GM19351 (cell line): ENCODE data around the gene TOR3A.

Source experiments
- ATAC-seq: cut with Tn5 transposase; IDR thresholded peaks from one replicate; pipeline ENCODE4 v1.9.1; 2021; ENCODE audit warnings: mild to moderate bottlenecking, moderate library complexity; ENCODE audit not compliant: unreplicated experiment

TOR3A gene

GRCh38 chr1:179061360-179062282, 20.2 kb upstream of the TOR3A start:
- ATAC-seq, result no peak

DNA sequence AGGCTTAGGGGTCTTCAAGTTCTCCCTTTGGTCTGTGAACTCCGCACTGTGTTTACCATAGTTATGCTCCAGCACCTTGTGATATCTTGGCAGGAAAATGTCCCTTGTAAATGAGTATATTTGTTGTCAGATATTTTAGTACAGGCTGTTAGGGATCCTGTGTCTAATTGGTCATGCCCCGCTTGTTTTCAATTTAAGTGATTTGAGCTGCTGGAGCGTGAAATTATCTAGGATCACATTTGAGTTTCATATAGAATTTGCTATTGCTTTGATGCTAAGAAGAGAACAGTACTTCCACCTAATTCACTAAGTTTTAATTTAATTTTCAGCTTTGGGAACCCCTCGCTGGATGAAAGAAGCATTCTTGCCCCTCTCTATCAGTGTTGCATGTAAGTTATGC, 15.4 kb upstream of the TOR3A start:
- no peak for ATAC-seq

- no peak for ATAC-seq
Observed at GRCh38 chr1:179077396-179077795, 4.5 kb upstream of the TOR3A start.

DNA sequence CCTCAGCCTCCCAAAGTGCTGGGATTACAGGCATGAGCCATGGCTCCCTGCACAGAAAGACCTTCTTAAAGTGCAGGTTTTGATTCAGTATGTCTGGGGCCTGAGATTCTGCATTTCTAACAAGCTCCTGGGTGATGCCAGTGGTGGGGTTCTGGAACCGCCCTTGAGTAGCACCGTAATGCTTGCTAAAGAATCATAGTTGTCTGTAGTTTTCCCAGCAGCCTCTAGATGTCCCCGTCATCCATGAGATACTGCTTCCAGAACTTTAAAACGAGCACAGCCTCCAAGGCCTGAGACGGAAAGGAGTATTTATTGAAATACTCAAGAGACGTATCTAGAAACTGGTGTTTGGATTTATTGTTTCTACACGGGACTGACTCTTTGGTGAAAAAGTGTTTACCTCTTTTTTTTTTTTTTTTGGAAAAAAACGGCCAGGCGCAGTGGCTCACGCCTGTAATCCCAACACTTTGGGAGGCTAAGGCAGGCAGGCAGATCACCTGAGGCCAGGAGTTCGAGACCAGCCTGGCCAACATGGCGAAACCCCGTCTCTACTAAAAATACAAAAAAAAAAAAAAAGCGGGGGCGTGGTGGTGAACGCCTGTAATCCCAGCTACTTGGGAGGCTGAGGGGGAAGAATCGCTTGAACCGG, 2.6 kb upstream of the TOR3A start:
- ATAC-seq, result peak; percentile 18

GRCh38 chr1:179080866-179081686, 794 bp upstream of the TOR3A start:
- ATAC-seq, result peak; percentile 11

- ATAC-seq, result peak; percentile 15
Observed at GRCh38 chr1:179082333-179082998, 596 bp downstream of the TOR3A start.

DNA sequence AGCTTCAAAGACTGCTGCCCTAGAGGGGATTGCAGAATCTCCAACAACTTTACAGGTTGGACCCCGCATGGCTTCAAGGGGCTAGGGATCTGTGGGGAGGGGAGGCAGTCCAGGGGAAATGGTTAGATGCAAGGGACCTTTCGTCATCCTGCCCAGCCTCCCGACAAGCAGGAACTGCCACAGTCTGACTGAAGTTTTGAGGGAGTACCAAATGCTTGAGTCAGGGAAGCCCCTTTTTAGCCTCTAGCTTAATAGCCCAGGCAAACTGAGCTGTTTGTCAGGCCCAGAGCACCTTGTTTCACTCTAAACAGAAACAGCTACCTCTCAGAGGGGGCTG, 1.1 kb downstream of the TOR3A start:
- ATAC-seq, result no peak

DNA sequence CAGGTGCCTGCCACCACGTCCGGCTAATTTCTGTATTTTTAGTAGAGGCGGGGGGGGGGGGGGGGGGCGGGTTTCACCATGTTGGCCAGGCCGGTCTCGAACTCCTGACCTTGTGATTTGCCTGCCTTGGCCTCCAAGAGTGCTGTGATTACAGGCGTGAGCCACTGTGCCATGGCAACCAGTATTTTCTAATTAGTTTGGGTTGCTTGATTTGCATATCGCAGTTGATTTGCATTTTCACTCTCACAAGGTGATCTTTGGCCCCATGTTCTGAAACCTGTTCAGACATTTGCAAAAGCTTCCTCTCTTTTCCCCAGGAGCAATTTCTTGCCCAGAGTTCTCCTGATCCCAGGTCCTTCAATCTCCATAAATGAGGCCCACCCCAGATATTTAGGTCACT, 1.7 kb downstream of the TOR3A start:
- peak; percentile 14 for ATAC-seq

- ATAC-seq, result no peak
Observed at GRCh38 chr1:179087665-179088064, 5.8 kb downstream of the TOR3A start.

DNA sequence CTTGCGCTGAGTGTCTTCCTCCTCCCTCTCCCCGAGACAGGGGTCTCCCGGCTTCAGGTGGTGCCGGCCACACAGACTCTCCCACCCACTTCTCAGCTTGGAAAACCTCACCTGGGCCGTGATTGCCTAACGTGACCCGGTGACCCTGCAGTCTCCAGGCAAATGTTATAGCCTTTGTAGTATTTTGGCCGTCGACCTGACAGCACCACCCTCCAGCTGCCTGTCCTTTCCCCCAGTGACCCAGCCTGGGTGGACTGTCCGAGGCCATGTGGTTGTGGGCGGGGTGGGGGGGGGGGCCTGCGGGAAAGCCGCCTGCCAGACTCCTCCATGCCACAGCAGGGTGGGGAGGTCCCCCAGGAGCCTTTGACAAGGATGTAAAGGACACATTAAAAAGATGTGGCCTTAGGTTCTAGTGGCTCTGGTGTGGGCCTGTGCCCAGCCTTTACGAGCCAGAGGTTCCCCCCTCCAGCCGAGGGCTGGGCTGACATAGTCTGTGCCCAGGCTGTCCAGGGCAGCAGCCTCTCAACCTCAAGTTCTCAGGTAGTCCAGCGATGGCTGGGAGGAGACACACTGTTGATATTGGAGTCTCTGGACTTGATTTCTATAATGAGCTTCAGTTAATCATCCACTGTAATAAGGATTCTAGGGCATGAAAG, 8.1 kb downstream of the TOR3A start:
- no peak for ATAC-seq

DNA sequence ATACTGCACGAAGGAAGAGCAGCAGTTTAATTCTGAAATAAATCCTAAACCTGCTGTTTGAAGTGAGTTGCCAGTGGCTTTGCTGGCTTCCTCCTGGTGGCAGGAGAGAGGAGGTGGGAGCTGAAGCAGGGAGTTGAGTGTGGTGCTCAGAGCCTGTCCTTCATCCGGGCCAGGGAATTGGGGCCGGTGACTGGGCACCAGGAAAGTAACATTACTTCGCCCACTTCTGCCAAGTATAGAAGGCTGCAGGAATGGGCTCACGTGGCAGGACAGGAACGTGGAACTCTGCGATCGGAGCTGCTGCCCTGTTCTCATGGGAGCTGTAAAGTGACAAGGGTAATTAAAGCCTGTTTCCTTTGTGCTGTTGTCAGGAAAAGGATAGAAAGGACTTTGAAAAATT, 8.7 kb downstream of the TOR3A start:
- ATAC-seq, result no peak

- ATAC-seq, result no peak
Observed at GRCh38 chr1:179090923-179091322, 9.1 kb downstream of the TOR3A start.

GRCh38 chr1:179091691-179092165, 9.9 kb downstream of the TOR3A start:
- no peak for ATAC-seq

GRCh38 chr1:179092896-179093461, 11.1 kb downstream of the TOR3A start:
- ATAC-seq, result no peak

- no peak for ATAC-seq
Observed at GRCh38 chr1:179094818-179095217, 12.9 kb downstream of the TOR3A start.

GRCh38 chr1:179095377-179095776, 13.5 kb downstream of the TOR3A start:
- no peak for ATAC-seq

- ATAC-seq, result no peak
Observed at GRCh38 chr1:179095924-179096323, 14.1 kb downstream of the TOR3A start.

GRCh38 chr1:179099891-179100290, 18.0 kb downstream of the TOR3A start:
- no peak for ATAC-seq

DNA sequence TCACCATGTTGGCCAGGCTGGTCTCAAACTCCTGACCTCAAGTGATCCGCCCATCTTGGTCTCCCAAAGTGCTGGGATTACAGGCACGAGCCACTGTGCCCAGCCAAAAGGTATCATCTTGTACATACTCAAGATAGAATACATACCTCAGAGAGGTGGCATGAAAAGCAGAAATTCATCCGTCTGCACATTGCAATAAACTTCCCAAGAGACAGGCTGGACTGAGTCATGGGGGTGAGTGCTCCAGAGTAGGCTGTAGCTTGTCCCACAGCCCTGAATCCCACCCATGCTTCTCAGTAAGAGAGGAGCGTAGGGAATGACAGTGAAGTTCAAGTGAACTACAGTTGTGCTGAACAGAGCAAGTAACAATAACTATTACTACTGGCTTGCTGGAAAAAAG, 19.7 kb downstream of the TOR3A start:
- ATAC-seq, result no peak

DNA sequence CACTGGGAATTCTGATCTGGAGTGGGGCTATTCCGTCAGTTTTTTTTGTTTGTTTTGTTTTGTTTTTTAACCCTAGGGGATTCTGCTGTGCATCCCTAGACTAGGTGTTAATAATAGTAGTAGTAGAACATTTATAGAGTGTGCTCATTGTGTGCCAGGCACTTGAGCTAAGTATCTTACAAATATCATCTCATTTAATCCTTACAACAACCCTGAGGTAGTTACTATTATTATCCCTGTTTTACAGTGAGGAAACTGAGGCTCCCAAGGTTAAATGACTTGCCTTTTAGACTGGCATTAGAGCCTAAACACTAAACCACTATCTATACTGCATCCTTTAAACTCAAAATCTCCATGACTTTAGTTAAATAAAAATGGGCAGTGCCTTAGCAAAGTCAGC, 22.1 kb downstream of the TOR3A start:
- ATAC-seq, result no peak
